ENCODE data around the gene CNNM2.

GRCh38 chr10:103089493-103089892 is 171.4 kb downstream of the CNNM2 start:
- TF ChIP-seq POLR2A (IDR thresholded peaks at IDR 0.05): no peak
- TF ChIP-seq, protein P1, sequence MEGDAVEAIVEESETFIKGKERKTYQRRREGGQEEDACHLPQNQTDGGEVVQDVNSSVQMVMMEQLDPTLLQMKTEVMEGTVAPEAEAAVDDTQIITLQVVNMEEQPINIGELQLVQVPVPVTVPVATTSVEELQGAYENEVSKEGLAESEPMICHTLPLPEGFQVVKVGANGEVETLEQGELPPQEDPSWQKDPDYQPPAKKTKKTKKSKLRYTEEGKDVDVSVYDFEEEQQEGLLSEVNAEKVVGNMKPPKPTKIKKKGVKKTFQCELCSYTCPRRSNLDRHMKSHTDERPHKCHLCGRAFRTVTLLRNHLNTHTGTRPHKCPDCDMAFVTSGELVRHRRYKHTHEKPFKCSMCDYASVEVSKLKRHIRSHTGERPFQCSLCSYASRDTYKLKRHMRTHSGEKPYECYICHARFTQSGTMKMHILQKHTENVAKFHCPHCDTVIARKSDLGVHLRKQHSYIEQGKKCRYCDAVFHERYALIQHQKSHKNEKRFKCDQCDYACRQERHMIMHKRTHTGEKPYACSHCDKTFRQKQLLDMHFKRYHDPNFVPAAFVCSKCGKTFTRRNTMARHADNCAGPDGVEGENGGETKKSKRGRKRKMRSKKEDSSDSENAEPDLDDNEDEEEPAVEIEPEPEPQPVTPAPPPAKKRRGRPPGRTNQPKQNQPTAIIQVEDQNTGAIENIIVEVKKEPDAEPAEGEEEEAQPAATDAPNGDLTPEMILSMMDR (IDR thresholded peaks at IDR 0.05): no peak
